Activated CD4-positive, alpha-beta T cell treated with anti-CD3 and anti-CD28 coated beads, Interleukin-2, amount 10 ng/mL, durations not matched to agents 7 days and 5 days (primary cell): ENCODE data around the gene CIART. TPM values are rescaled to one million over a fixed set of nuclear protein-coding genes. Genes with fewer than 3 reads are reported as not detected.

Source experiments
- CTCF ChIA-PET: fragments of 350-600 bp; sonication (Branson Sonifier 250); formaldehyde crosslinking; loops from one replicate; lab custom pipeline; 2021; ENCODE audit warnings: antibody characterized with exemption; lab: Charles Lee
- POLR2A ChIA-PET: fragments of 350-600 bp; sonication (Branson Sonifier 250); formaldehyde crosslinking; loops from one replicate; lab custom pipeline; 2021; ENCODE audit warnings: antibody characterized with exemption; lab: Charles Lee
- DNase-seq: peaks from one replicate; pipeline ENCODE4 v3.0.0-alpha.2; 2020
- H3K27ac Mint-ChIP-seq: one replicate; pipeline ENCODE4 v1.8.0; 2021; ENCODE audit warnings: mild to moderate bottlenecking, moderate library complexity, mixed read lengths
- H3K27me3 Mint-ChIP-seq: one replicate; pipeline ENCODE4 v1.8.0; 2021; ENCODE audit warnings: mixed read lengths
- H3K36me3 Mint-ChIP-seq: one replicate; pipeline ENCODE4 v1.8.0; 2021; ENCODE audit warnings: low read depth, mixed read lengths
- H3K4me1 Mint-ChIP-seq: one replicate; pipeline ENCODE4 v1.8.0; 2021; ENCODE audit warnings: mixed read lengths
- H3K4me3 Mint-ChIP-seq: one replicate; pipeline ENCODE4 v1.8.0; 2021; ENCODE audit warnings: mild to moderate bottlenecking, moderate library complexity, mixed read lengths
- H3K9me3 Mint-ChIP-seq: one replicate; pipeline ENCODE4 v1.8.0; 2021; ENCODE audit warnings: mixed read lengths
- total RNA-seq, 2 experiments: library from RNA; stranded (reverse); gene quantifications; one replicate each; pipeline ENCODE4 v1.2.3, GENCODE V29; 2021

Gene CIART
- total RNA-seq, 2 experiments from 2014 or later, result 1.7 to 2.1 TPM

DNA sequence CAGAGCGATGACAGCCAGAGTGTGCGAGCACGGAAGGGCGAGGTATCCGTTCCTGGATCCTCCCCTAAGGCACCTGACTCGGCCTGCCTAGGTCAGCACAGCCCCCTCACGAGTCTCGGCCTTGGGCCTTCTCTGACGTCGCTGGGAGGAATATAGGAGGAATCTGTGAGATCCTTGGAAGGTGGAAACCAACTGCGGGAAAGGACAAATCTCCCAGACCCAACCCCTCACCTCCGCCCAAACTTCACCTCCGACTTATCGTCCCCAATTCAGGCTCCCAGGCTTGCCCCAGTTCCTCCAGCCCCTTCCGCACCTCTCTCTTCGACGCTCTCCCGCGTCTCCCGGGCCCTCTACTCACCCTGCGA is 14.0 kb upstream of the CIART start:
- CTCF ChIA-PET, result interaction anchor here (1.0 to 1.5 kb wide), 3 partner anchors 10 to 13 kb away, joined by 4 to 8 read pairs (median 5); no protein-coding TSS in a partner anchor
- POLR2A ChIA-PET, result no interaction called here
- Mint-ChIP-seq H3K4me3 (peak overlapping the region; percentile 99), H3K4me1 (peaks cover 38% of the 10 kb centered on the region), H3K27me3 (no peaks in the 10 kb centered on the region), H3K36me3 (peaks cover 38% of the 10 kb centered on the region), H3K9me3 (no peaks in the 10 kb centered on the region), H3K27ac (peak overlapping the region; percentile 98)
- DNase-seq, result peak; percentile 60

DNA sequence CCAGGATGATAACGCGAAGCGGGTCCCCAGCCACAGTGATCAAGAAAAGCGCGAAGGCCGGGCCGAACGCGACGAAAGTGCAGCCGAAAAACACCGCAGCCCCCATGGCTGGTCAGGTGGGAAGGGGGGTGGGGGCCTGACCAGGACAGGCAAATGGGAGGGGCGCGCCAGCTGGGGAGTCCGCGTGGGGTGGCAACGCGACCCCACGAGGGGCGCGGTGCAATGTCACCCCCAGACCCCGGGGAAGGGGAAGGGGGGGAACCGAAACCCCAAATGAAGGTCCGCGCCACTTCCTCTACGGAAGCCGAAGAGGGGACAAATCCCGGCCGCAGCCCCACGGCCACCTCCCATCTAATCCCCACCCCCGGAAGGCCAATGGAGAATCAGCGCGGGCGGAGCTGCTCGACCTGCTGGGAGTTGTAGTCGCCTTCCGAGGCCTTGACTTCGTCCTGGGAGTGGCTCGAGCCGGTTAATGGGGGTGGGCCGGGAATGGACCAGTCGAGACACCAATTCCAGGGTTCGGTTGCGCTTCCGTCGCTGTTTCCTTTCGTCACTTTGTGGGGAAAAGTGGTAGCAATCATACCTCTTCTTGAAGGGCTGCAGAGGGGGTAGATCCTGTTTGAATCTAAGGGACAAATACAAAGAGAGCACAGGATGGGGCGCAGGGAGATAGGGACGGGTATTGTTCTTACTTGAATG is 13.5 kb upstream of the CIART start, which contains the start of gene APH1A:
Gene APH1A (minus strand): TSS at position 312 of the 699 bp plus-strand sequence. CDS start 206 bp downstream, at position 106.
- peaks cover 39% of the 10 kb centered on the region for H3K36me3 Mint-ChIP-seq
- ChIA-PET CTCF (interaction anchor here (0.6 to 1.5 kb wide), 5 partner anchors 10 to 109 kb away, joined by 3 to 8 read pairs (median 4); no protein-coding TSS in a partner anchor), POLR2A (no interaction called here)

DNA sequence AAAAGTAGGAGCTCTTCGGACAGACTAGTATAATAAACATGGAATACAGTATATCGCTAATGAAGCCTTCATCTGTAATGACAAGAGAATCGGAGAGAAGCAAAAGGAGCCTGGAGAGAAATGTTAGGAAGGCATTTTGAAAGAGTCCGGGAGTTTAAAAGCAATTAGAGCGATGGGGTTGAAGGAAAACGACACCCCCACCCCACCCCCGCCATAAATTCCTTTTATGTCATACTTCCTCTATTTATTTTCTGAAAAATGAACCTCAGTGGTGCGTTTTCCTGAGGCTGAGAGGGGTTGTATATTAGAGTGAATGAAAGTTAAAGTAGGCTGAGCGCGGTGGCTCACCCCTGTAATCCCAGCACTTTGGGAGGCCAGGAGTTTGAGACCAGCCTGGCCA is 12.9 kb upstream of the CIART start:
- CTCF ChIA-PET, result interaction anchor here (0.6 to 1.6 kb wide), 7 partner anchors 9 to 108 kb away, joined by 3 to 8 read pairs (median 4); partner anchors contain the start of gene CA14
- no peaks in the 10 kb centered on the region for H3K27me3 Mint-ChIP-seq
- DNase-seq, result no peak
- no peaks in the 10 kb centered on the region for H3K9me3 Mint-ChIP-seq
- POLR2A ChIA-PET, result no interaction called here
- peaks cover 38% of the 10 kb centered on the region for H3K36me3 Mint-ChIP-seq
- H3K27ac Mint-ChIP-seq, result peak overlapping the region; percentile 98
- H3K4me1 Mint-ChIP-seq, result peaks cover 38% of the 10 kb centered on the region
- H3K4me3 Mint-ChIP-seq, result peak overlapping the region; percentile 99

More for the DNA sequence above, 13.5 kb upstream of the CIART start, which contains the start of gene APH1A:
- Mint-ChIP-seq H3K4me3 (peak within 1 kb of the TSS; percentile 99), H3K27me3 (no peaks in the 10 kb centered on the region), H3K27ac (peak within 1 kb of the TSS; percentile 98), H3K9me3 (no peaks in the 10 kb centered on the region), H3K4me1 (peaks cover 38% of the 10 kb centered on the region)
- peak; percentile 96 for DNase-seq

- H3K27me3 Mint-ChIP-seq, result no peaks in the 10 kb centered on the region
- H3K4me3 Mint-ChIP-seq, result no peak overlapping the region
- H3K9me3 Mint-ChIP-seq, result no peaks in the 10 kb centered on the region
- POLR2A ChIA-PET, result no interaction called here
- no peak for DNase-seq
- H3K27ac Mint-ChIP-seq, result no peak overlapping the region
- H3K4me1 Mint-ChIP-seq, result peaks cover 30% of the 10 kb centered on the region
- CTCF ChIA-PET, result interaction anchor here (0.6 to 2.1 kb wide), 8 partner anchors 10 to 608 kb away, joined by 3 to 12 read pairs (median 4); partner anchors contain the start of genes CA14 and CIART
- peaks cover 20% of the 10 kb centered on the region for H3K36me3 Mint-ChIP-seq
Measured at GRCh38 chr1:150271291-150271959, 10.9 kb upstream of the CIART start.

DNA sequence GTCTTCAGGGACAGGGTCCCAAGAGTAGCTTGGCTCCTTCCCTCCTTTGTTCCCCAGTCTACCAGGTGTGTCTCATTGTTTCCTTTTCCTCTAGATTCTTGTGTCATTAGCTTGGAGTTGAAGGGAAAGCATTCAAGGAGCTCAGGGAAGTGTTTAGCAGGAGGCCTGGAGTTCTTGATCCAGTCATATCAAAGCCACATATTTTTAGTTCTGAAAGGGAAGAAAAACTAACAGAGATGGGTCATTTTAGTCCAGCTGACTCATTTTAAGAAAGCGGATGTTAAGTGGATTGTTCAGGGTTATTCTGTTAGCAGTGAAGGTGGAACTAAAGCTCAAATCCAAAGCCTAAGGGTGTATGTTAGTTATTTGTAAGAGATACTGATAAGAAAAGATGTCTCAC is 9.0 kb upstream of the CIART start:
- CTCF ChIA-PET, result interaction anchor here (1.1 to 2.1 kb wide), 5 partner anchors 8 to 22 kb away, joined by 3 to 12 read pairs (median 7); partner anchors contain the start of genes CA14 and CIART
- Mint-ChIP-seq H3K9me3 (no peaks in the 10 kb centered on the region), H3K4me3 (no peak overlapping the region), H3K27me3 (no peaks in the 10 kb centered on the region), H3K36me3 (peaks cover 3% of the 10 kb centered on the region), H3K27ac (no peak overlapping the region), H3K4me1 (peaks cover 12% of the 10 kb centered on the region)
- POLR2A ChIA-PET, result no interaction called here
- no peak for DNase-seq

DNA sequence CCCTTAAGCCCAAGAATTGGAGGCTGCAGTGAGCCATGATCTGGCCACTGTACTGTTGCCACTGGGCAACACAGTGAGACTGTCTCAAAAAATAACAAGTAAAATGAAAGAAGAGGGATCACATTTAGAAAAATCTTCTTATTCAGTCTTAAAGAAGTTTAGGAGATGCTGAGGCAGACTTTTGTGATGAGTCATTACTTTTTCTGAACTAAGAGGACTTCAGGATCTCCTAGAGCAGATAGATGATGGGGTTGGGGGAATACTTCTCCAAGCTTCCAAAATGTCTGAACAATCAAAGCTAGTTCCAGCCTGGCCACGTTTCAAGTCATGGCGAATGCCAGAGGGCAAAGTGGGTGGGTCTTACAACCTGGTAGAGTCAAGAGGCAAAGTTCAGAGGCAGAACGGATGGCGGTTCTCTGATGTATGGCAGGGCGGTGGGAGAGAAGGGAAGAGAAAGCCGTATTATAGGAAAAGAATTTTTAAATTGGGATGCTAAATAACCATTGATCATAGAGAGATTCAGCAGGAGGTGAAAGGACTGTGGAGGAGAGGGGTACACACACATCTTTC is 2.1 kb upstream of the CIART start:
- Mint-ChIP-seq H3K27ac (no peak overlapping the region), H3K27me3 (peaks cover 4% of the 10 kb centered on the region), H3K36me3 (peaks cover 3% of the 10 kb centered on the region), H3K9me3 (no peaks in the 10 kb centered on the region), H3K4me1 (peaks cover 24% of the 10 kb centered on the region), H3K4me3 (no peak overlapping the region)
- POLR2A ChIA-PET, result no interaction called here
- CTCF ChIA-PET, result interaction anchor here (1.7 kb wide), 1 partner anchor 24 kb away, joined by 9 read pairs; no protein-coding TSS in a partner anchor
- no peak for DNase-seq

- peaks cover 2% of the 10 kb centered on the region for H3K36me3 Mint-ChIP-seq
- H3K4me1 Mint-ChIP-seq, result peaks cover 24% of the 10 kb centered on the region
- ChIA-PET CTCF (interaction anchor here (1.0 to 1.9 kb wide), 6 partner anchors 9 to 25 kb away, joined by 3 to 9 read pairs (median 4); partner anchors contain the start of genes APH1A, C1orf54 and CA14), POLR2A (no interaction called here)
- peak; percentile 63 for DNase-seq
- H3K9me3 Mint-ChIP-seq, result no peaks in the 10 kb centered on the region
- peaks cover 4% of the 10 kb centered on the region for H3K27me3 Mint-ChIP-seq
- peak overlapping the region; percentile 76 for H3K4me3 Mint-ChIP-seq
- peak overlapping the region; percentile 47 for H3K27ac Mint-ChIP-seq
Measured at GRCh38 chr1:150281221-150281757, 1.1 kb upstream of the CIART start.

- H3K27me3 Mint-ChIP-seq, result peaks cover 4% of the 10 kb centered on the region
- H3K27ac Mint-ChIP-seq, result no peak overlapping the region
- peaks cover 2% of the 10 kb centered on the region for H3K36me3 Mint-ChIP-seq
- no peak for DNase-seq
- peaks cover 24% of the 10 kb centered on the region for H3K4me1 Mint-ChIP-seq
- no peaks in the 10 kb centered on the region for H3K9me3 Mint-ChIP-seq
- ChIA-PET POLR2A (no interaction called here), CTCF (interaction anchor here (1.9 kb wide), 1 partner anchor 10 kb away, joined by 7 read pairs; the partner anchor contains the start of gene C1orf54)
- peak overlapping the region; percentile 76 for H3K4me3 Mint-ChIP-seq
Measured at GRCh38 chr1:150282558-150282958, 204 bp downstream of the CIART start.

GRCh38 chr1:150283260-150283659 is 906 bp downstream of the CIART start:
- DNase-seq, result no peak
- ChIA-PET POLR2A (no interaction called here), CTCF (interaction anchor here (0.6 kb wide), 1 partner anchor 26 kb away, joined by 4 read pairs; no protein-coding TSS in a partner anchor)
- Mint-ChIP-seq H3K36me3 (peaks cover 2% of the 10 kb centered on the region), H3K27me3 (peaks cover 4% of the 10 kb centered on the region), H3K9me3 (no peaks in the 10 kb centered on the region), H3K27ac (no peak overlapping the region), H3K4me1 (peaks cover 24% of the 10 kb centered on the region), H3K4me3 (peak overlapping the region; percentile 76)

DNA sequence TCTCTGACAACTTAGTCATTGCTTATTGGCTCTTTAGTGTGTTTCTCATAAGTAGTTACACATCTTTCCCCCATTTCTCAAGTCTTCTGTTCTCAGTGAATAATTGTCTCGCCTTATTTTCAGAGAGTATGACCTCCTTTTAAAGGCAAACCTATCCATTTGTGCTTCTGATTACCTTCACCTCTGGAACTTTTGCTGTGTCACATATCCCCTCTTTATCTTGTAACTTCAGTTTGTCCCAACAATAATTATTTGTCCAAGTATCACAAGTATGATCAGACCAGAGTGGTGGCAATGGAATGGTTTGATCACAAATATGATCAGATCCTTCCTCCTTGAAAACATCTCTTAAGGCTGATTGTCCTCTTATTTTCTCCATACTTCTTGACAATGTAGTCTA is 6.0 kb downstream of the CIART start:
- Mint-ChIP-seq H3K36me3 (no peaks in the 10 kb centered on the region), H3K4me1 (peaks cover 7% of the 10 kb centered on the region), H3K9me3 (no peaks in the 10 kb centered on the region), H3K27me3 (no peaks in the 10 kb centered on the region), H3K4me3 (no peak overlapping the region), H3K27ac (no peak overlapping the region)
- no peak for DNase-seq
- ChIA-PET POLR2A (no interaction called here), CTCF (interaction anchor here (0.9 to 1.3 kb wide), 2 partner anchors 18 to 32 kb away, joined by 3 read pairs; no protein-coding TSS in a partner anchor)

GRCh38 chr1:150288822-150289221 is 6.5 kb downstream of the CIART start:
- H3K27ac Mint-ChIP-seq, result no peak overlapping the region

More at GRCh38 chr1:150288822-150289221, 6.5 kb downstream of the CIART start:
- Mint-ChIP-seq H3K4me1 (peaks cover 11% of the 10 kb centered on the region), H3K9me3 (no peaks in the 10 kb centered on the region), H3K27me3 (no peaks in the 10 kb centered on the region), H3K36me3 (peaks cover 1% of the 10 kb centered on the region), H3K4me3 (no peak overlapping the region)
- ChIA-PET POLR2A (no interaction called here), CTCF (interaction anchor here (0.7 to 1.3 kb wide), 3 partner anchors 18 to 280 kb away, joined by 3 read pairs; no protein-coding TSS in a partner anchor)
- no peak for DNase-seq
